ENCODE measurements around the gene TMEM207. TPM values are rescaled to one million over a fixed set of nuclear protein-coding genes. Genes with fewer than 3 reads are reported as not detected.

The TMEM207 gene
- total RNA-seq, 1 experiment from 2014 or later = not detected

GRCh38 chr3:190491533-190492054 is 41.9 kb upstream of the TMEM207 start:
- Histone ChIP-seq H3K14ac (ENCODE audit: insufficient read depth, low read length) (no peak overlapping the region), H3K9me3 (ENCODE audit: control insufficient read depth, low read depth, low read length) (no peaks in the 10 kb centered on the region), H2BK20ac (ENCODE audit: low read depth, low read length, poor library complexity, severe bottlenecking) (no peak overlapping the region), H2AFZ (ENCODE audit: low read length) (no peak overlapping the region), H2BK120ac (ENCODE audit: low read depth, low read length, poor library complexity, severe bottlenecking) (no peak overlapping the region), H3K23me2 (ENCODE audit: insufficient read length, low read depth, low read length, poor library complexity, severe bottlenecking) (no peaks in the 10 kb centered on the region), H3K27ac (ENCODE audit: insufficient read length, low read depth, low read length) (no peak overlapping the region), H3K56ac (ENCODE audit: insufficient read length, low read depth, low read length) (no peak overlapping the region), H2BK5ac (ENCODE audit: insufficient read length, low read length) (no peak overlapping the region), H3K27me3 (ENCODE audit: insufficient read depth, low read length) (no peaks in the 10 kb centered on the region), H4K20me1 (ENCODE audit: control insufficient read depth, insufficient read depth, insufficient read length) (no peaks in the 10 kb centered on the region), H4K8ac (replicated peaks; ENCODE audit: insufficient read length, low read depth, low read length) (no peak overlapping the region), H2AK5ac (ENCODE audit: insufficient read length, low read length) (no peak overlapping the region), H3K4me2 (ENCODE audit: insufficient read depth, insufficient read length, low read length) (no peak overlapping the region), H3K4ac (ENCODE audit: low read depth, low read length) (no peak overlapping the region), H3K18ac (ENCODE audit: insufficient read length, low read depth, low read length) (no peak overlapping the region), H4K91ac (ENCODE audit: insufficient read length, low read depth, low read length) (no peak overlapping the region), H2BK15ac (ENCODE audit: low read depth, low read length) (no peak overlapping the region), H3T11ph (ENCODE audit: low read length) (no peak overlapping the region), H4K5ac (ENCODE audit: insufficient read length, low read depth, low read length) (no peak overlapping the region), H3K79me1 (ENCODE audit: insufficient read depth, low read depth, low read length, poor library complexity, severe bottlenecking) (no peaks in the 10 kb centered on the region), H3K9ac (ENCODE audit: extremely low read depth, insufficient read length, low read length) (no peak overlapping the region), H2BK12ac (ENCODE audit: insufficient read length, low read depth, low read length) (no peak overlapping the region), H3K23ac (ENCODE audit: insufficient read length, low read depth, low read length) (no peak overlapping the region), H3K4me1 (ENCODE audit: insufficient read depth, low read length) (peaks cover 3% of the 10 kb centered on the region; the same call in 1 of the 2 replicates), H3K79me2 (ENCODE audit: insufficient read depth, low read length) (no peaks in the 10 kb centered on the region)
- WGBS (ENCODE audit: extremely low coverage, insufficient read length, low lambda C conversion rate) = no CpG with 5 or more reads among the region's 4 CpGs
- no peaks in the 10 kb centered on the region; a peak in 1 of 7 replicates for H3K36me3 Mint-ChIP-seq (ENCODE audit: insufficient read depth in 1 of 3, low read depth in 3 of 3)
- no peaks in the 10 kb centered on the region for H3K9me3 Mint-ChIP-seq
- no peak for TF ChIP-seq CTCF (conservative IDR thresholded peaks at IDR 0.05)
- H3K27me3 Mint-ChIP-seq (ENCODE audit: low read depth) = no peaks in the 10 kb centered on the region
- no peak overlapping the region for H3K27ac Mint-ChIP-seq
- DNase-seq = no peak
- no peak overlapping the region for H3K4me3 Mint-ChIP-seq
- peaks cover 19 to 22% of the 10 kb centered on the region in 2 experiments for H3K4me1 Mint-ChIP-seq
